Measurements from ENCODE around the gene CANT1. TPM values are rescaled to one million over a fixed set of nuclear protein-coding genes. Genes with fewer than 3 reads are reported as not detected.
A peak's percentile ranks its signal among the peaks of the same experiment; 100 is the strongest.

CANT1 gene
- total RNA-seq, 1 experiment from 2014 or later = 86.4 TPM

DNA sequence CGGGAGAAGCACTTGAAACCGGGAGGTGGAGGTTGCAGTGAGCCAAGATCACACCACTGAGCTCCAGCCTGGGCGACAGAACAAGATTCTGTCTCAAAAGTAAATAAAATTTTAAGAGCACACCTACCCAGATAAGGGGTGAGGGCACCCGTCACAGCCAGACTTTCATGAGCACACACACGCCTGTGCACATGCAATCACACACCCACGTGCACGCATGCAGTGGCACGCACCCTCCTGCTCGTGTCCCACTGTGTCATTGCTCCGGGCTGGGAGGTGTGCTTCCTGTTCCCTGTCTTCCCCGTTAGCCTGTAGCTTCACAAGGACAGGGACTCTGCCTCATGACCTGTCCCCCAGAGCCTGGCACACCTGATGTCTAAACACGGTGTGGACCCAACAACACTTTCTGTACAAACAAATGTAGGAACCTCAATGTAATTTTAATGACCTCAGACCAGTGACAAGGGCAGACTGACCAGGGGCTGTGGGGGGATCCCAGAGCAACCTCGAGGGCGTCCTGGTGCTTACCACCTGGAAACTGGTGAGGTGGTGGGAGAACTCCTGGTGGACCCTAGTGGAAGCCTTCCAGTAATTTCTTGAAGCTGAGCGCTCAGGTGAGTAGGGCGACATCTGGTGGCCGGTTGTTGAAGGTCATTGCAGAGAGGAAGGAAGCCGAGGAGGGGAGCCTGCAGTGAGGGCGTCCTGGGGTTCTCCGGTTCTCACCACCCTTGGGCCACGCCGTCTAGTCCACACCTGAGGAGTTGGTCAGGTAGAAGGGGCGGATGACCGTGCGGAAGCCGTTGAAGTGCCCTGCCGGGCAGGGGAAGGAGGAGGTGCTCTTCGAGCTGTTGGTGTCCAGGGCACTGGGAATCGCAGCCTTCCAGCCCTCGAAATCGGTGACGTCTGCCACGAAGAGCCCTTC, 38.5 kb downstream of the CANT1 start:
- H3K9me3 Mint-ChIP-seq (ENCODE audit: unreplicated experiment) = no peaks in the 10 kb centered on the region
- POLR2A ChIA-PET = interaction anchor here (1.0 to 1.2 kb wide), 2 partner anchors 48 to 130 kb away, joined by 3 read pairs; no protein-coding TSS in a partner anchor
- no peaks in the 10 kb centered on the region for H3K27me3 ChIP-seq (replicated peaks; ENCODE audit: control insufficient read depth, insufficient read depth, low read length)
- DNase-seq = peak; percentile 86
- TSS peak; percentile 48 for BruUV-seq (replicated peaks)
- no peak overlapping the region for H3K4me3 ChIP-seq (ENCODE audit: low read depth, low read length)
- H3K27ac Mint-ChIP-seq (ENCODE audit: unreplicated experiment) = peak overlapping the region; percentile 87
- TF ChIP-seq, protein P1, sequence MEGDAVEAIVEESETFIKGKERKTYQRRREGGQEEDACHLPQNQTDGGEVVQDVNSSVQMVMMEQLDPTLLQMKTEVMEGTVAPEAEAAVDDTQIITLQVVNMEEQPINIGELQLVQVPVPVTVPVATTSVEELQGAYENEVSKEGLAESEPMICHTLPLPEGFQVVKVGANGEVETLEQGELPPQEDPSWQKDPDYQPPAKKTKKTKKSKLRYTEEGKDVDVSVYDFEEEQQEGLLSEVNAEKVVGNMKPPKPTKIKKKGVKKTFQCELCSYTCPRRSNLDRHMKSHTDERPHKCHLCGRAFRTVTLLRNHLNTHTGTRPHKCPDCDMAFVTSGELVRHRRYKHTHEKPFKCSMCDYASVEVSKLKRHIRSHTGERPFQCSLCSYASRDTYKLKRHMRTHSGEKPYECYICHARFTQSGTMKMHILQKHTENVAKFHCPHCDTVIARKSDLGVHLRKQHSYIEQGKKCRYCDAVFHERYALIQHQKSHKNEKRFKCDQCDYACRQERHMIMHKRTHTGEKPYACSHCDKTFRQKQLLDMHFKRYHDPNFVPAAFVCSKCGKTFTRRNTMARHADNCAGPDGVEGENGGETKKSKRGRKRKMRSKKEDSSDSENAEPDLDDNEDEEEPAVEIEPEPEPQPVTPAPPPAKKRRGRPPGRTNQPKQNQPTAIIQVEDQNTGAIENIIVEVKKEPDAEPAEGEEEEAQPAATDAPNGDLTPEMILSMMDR (IDR thresholded peaks at IDR 0.05; ENCODE audit: insufficient read depth in 1 of 2, low read depth in 1 of 2, low read length in 1 of 2, severe bottlenecking in 1 of 2, unreplicated experiment in 1 of 2) = peak; percentile 87 to 95
- CTCF ChIA-PET = interaction anchor here (0.6 to 3.6 kb wide), 13 partner anchors 9 to 1005 kb away, joined by 3 to 41 read pairs (median 4); partner anchors contain the start of gene CANT1
- peaks cover 9% of the 10 kb centered on the region for H3K36me3 Mint-ChIP-seq (ENCODE audit: insufficient read depth, unreplicated experiment)
- H3K4me1 Mint-ChIP-seq (ENCODE audit: low read depth, unreplicated experiment) = peaks cover 24% of the 10 kb centered on the region
- no peak overlapping the region for H3K4me3 Mint-ChIP-seq (ENCODE audit: unreplicated experiment)
- H3K27me3 Mint-ChIP-seq (ENCODE audit: insufficient read depth, unreplicated experiment) = no peaks in the 10 kb centered on the region
- no peaks in the 10 kb centered on the region for H3K36me3 ChIP-seq (ENCODE audit: control insufficient read depth, insufficient read depth, low read length)
- H3K4me1 ChIP-seq = peaks cover 42% of the 10 kb centered on the region
- H3K9me3 ChIP-seq = no peaks in the 10 kb centered on the region
- intact Hi-C loops (cut with micrococcal nuclease; ENCODE audit: unreplicated experiment) = loop anchor here (1.0 kb wide), 1 partner anchor 106 kb away; no protein-coding TSS in a partner anchor

DNA sequence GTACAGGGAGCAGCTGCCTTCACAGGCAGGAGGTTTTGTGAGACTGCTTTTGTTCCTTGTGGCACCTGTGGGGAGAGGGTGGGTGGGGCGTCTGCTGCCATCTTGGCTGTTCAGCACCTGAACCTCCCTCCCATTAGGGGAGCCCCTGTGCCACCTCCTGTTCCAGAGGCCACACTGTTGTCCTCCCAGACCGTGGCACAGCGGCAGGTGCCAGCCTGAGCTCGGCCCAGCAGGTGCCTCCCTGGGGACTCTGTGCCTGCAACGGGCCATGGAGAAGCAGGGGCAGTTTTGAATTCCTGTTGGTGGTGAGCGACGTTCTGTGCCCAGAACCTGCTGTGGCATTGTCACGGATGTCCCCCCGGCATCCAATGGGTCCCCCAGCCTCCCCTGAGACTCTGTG, 39.7 kb downstream of the CANT1 start:
- no peak for DNase-seq
- TF ChIP-seq, protein P1 (IDR thresholded peaks at IDR 0.05; ENCODE audit: insufficient read depth in 1 of 2, low read depth in 1 of 2, low read length in 1 of 2, severe bottlenecking in 1 of 2, unreplicated experiment in 1 of 2) = no peak
- ChIA-PET POLR2A (no interaction called here), CTCF (no interaction called here)
- Mint-ChIP-seq H3K4me1 (ENCODE audit: low read depth, unreplicated experiment) (peaks cover 24% of the 10 kb centered on the region), H3K9me3 (ENCODE audit: unreplicated experiment) (no peaks in the 10 kb centered on the region), H3K4me3 (ENCODE audit: unreplicated experiment) (no peak overlapping the region), H3K27ac (ENCODE audit: unreplicated experiment) (no peak overlapping the region), H3K27me3 (ENCODE audit: insufficient read depth, unreplicated experiment) (no peaks in the 10 kb centered on the region), H3K36me3 (ENCODE audit: insufficient read depth, unreplicated experiment) (peaks cover 9% of the 10 kb centered on the region)
- H3K27me3 ChIP-seq (replicated peaks; ENCODE audit: control insufficient read depth, insufficient read depth, low read length) = no peaks in the 10 kb centered on the region
- H3K36me3 ChIP-seq (ENCODE audit: control insufficient read depth, insufficient read depth, low read length) = no peaks in the 10 kb centered on the region
- intact Hi-C loops (cut with micrococcal nuclease; ENCODE audit: unreplicated experiment) = no loop called here
- no TSS peak for BruUV-seq (replicated peaks)
- no peak overlapping the region for H3K4me3 ChIP-seq (ENCODE audit: low read depth, low read length)
- no peaks in the 10 kb centered on the region for H3K9me3 ChIP-seq
- peaks cover 32% of the 10 kb centered on the region for H3K4me1 ChIP-seq

DNA sequence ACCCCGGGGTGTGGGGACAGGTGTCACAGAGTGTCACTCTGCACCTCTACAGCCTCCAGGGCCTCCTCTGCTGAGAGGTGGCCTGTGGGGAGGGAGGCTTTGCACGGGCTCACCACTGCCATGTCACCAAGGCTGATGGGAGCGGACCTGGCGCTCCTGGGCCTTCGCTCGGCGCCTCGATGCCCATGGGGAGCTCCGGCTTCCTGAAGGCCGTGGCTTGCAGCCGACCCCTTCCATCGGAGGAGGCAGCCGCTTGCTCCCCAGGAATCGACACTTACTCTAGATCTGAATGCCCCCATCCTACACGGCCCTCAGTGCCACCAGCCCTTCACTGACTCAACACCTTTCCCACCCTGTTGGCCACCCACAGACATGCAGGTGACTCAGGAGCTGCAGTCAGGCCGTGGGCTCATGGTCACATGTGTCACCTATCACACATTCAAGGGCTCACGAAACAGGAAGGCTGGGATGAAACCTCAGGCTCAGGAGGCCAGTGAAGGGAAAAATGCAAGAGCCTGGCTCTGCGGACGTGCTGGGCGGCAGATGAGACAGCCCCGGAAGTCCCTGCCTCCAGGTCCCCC, 41.7 kb downstream of the CANT1 start:
- Histone ChIP-seq H3K4me1 (peaks cover 24% of the 10 kb centered on the region), H3K36me3 (ENCODE audit: control insufficient read depth, insufficient read depth, low read length) (no peaks in the 10 kb centered on the region), H3K4me3 (ENCODE audit: low read depth, low read length) (no peak overlapping the region), H3K9me3 (no peaks in the 10 kb centered on the region), H3K27me3 (replicated peaks; ENCODE audit: control insufficient read depth, insufficient read depth, low read length) (no peaks in the 10 kb centered on the region)
- TF ChIP-seq, protein P1 (IDR thresholded peaks at IDR 0.05; ENCODE audit: insufficient read depth in 1 of 2, low read depth in 1 of 2, low read length in 1 of 2, severe bottlenecking in 1 of 2, unreplicated experiment in 1 of 2) = no peak
- no peaks in the 10 kb centered on the region for H3K27me3 Mint-ChIP-seq (ENCODE audit: insufficient read depth, unreplicated experiment)
- intact Hi-C loops (cut with micrococcal nuclease; ENCODE audit: unreplicated experiment) = no loop called here
- CTCF ChIA-PET = interaction anchor here (1.9 kb wide), 1 partner anchor 102 kb away, joined by 7 read pairs; no protein-coding TSS in a partner anchor
- POLR2A ChIA-PET = no interaction called here
- peak overlapping the region; percentile 70 for H3K27ac Mint-ChIP-seq (ENCODE audit: unreplicated experiment)
- H3K4me1 Mint-ChIP-seq (ENCODE audit: low read depth, unreplicated experiment) = peaks cover 24% of the 10 kb centered on the region
- peaks cover 9% of the 10 kb centered on the region for H3K36me3 Mint-ChIP-seq (ENCODE audit: insufficient read depth, unreplicated experiment)
- DNase-seq = no peak
- H3K4me3 Mint-ChIP-seq (ENCODE audit: unreplicated experiment) = no peak overlapping the region
- no peaks in the 10 kb centered on the region for H3K9me3 Mint-ChIP-seq (ENCODE audit: unreplicated experiment)
- BruUV-seq (replicated peaks) = no TSS peak
